ENCODE measurements around the gene CYSRT1. TPM values are rescaled to one million over a fixed set of nuclear protein-coding genes. Genes with fewer than 3 reads are reported as not detected.
A peak's percentile ranks its signal among the peaks of the same experiment; 100 is the strongest.

The CYSRT1 gene
- total RNA-seq, 2 experiments from 2014 or later: 0.17 to 0.26 TPM

GRCh38 chr9:137192448-137192780, 32.6 kb upstream of the CYSRT1 start:
- H3K36me3 Mint-ChIP-seq (ENCODE audit: low read depth): peaks cover 3% of the 10 kb centered on the region
- peaks cover 20% of the 10 kb centered on the region for H3K4me1 Mint-ChIP-seq (ENCODE audit: low read depth)
- no peaks in the 10 kb centered on the region for H3K27me3 Mint-ChIP-seq (ENCODE audit: low read depth)
- CTCF ChIA-PET: interaction anchor here (1.0 kb wide), 1 partner anchor 44 kb away, joined by 4 read pairs; no protein-coding TSS in a partner anchor
- H3K9me3 Mint-ChIP-seq: no peaks in the 10 kb centered on the region
- no peak overlapping the region for H3K27ac Mint-ChIP-seq
- DNase-seq: no peak
- intact Hi-C loops (cut with micrococcal nuclease): no loop called here
- no peak overlapping the region for H3K4me3 Mint-ChIP-seq

DNA sequence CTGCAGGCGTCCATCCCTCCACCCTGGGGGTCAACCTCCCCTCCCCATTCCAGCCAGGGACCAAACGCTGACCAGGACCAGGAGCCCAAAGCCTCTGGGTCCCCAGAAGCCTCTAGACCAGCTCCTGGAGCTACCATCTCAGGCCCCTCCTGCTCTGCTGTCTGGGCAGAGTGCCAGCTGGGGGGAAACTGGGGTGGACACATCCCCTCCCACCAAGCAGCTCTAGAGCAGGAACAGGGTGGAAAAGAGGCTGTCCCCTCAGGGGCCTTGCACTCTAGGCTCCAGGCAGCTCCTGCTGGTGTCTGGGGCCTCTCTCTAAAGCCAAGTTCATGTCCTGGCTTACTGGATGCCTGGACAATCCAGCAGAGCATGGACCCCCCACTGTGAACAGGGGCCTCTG, 32.1 kb upstream of the CYSRT1 start:
- intact Hi-C loops (cut with micrococcal nuclease): no loop called here
- no peaks in the 10 kb centered on the region for H3K9me3 Mint-ChIP-seq
- peaks cover 16% of the 10 kb centered on the region for H3K4me1 Mint-ChIP-seq (ENCODE audit: low read depth)
- CTCF ChIA-PET: interaction anchor here (1.0 to 1.3 kb wide), 2 partner anchors 17 to 44 kb away, joined by 3 to 4 read pairs; no protein-coding TSS in a partner anchor
- no peaks in the 10 kb centered on the region for H3K27me3 Mint-ChIP-seq (ENCODE audit: low read depth)
- no peak for DNase-seq
- no peak overlapping the region for H3K4me3 Mint-ChIP-seq
- peaks cover 3% of the 10 kb centered on the region for H3K36me3 Mint-ChIP-seq (ENCODE audit: low read depth)
- H3K27ac Mint-ChIP-seq: no peak overlapping the region

- no peaks in the 10 kb centered on the region for H3K9me3 Mint-ChIP-seq
- peaks cover 16% of the 10 kb centered on the region for H3K4me1 Mint-ChIP-seq (ENCODE audit: low read depth)
- H3K4me3 Mint-ChIP-seq: no peak overlapping the region
- DNase-seq: no peak
- peaks cover 2% of the 10 kb centered on the region for H3K36me3 Mint-ChIP-seq (ENCODE audit: low read depth)
- no peaks in the 10 kb centered on the region for H3K27me3 Mint-ChIP-seq (ENCODE audit: low read depth)
- H3K27ac Mint-ChIP-seq: no peak overlapping the region
- intact Hi-C loops (cut with micrococcal nuclease): no loop called here
- CTCF ChIA-PET: interaction anchor here (1.3 kb wide), 1 partner anchor 18 kb away, joined by 3 read pairs; no protein-coding TSS in a partner anchor
Observed at GRCh38 chr9:137193771-137194170, 31.2 kb upstream of the CYSRT1 start.

GRCh38 chr9:137194388-137194787, 30.6 kb upstream of the CYSRT1 start:
- Mint-ChIP-seq H3K36me3 (ENCODE audit: low read depth) (peaks cover 2% of the 10 kb centered on the region), H3K9me3 (no peaks in the 10 kb centered on the region), H3K27me3 (ENCODE audit: low read depth) (no peaks in the 10 kb centered on the region), H3K4me1 (ENCODE audit: low read depth) (peaks cover 11% of the 10 kb centered on the region), H3K27ac (no peak overlapping the region), H3K4me3 (no peak overlapping the region)
- intact Hi-C loops (cut with micrococcal nuclease): no loop called here
- CTCF ChIA-PET: interaction anchor here (0.5 to 1.3 kb wide), 2 partner anchors 19 to 111 kb away, joined by 3 read pairs; no protein-coding TSS in a partner anchor
- no peak for DNase-seq

GRCh38 chr9:137194909-137195308, 30.1 kb upstream of the CYSRT1 start:
- no peak for DNase-seq
- Mint-ChIP-seq H3K27me3 (ENCODE audit: low read depth) (no peaks in the 10 kb centered on the region), H3K4me3 (no peak overlapping the region), H3K9me3 (no peaks in the 10 kb centered on the region), H3K4me1 (ENCODE audit: low read depth) (peaks cover 8% of the 10 kb centered on the region), H3K36me3 (ENCODE audit: low read depth) (peaks cover 2% of the 10 kb centered on the region), H3K27ac (no peak overlapping the region)
- intact Hi-C loops (cut with micrococcal nuclease): no loop called here
- CTCF ChIA-PET: interaction anchor here (1.3 kb wide), 1 partner anchor 42 kb away, joined by 4 read pairs; no protein-coding TSS in a partner anchor

DNA sequence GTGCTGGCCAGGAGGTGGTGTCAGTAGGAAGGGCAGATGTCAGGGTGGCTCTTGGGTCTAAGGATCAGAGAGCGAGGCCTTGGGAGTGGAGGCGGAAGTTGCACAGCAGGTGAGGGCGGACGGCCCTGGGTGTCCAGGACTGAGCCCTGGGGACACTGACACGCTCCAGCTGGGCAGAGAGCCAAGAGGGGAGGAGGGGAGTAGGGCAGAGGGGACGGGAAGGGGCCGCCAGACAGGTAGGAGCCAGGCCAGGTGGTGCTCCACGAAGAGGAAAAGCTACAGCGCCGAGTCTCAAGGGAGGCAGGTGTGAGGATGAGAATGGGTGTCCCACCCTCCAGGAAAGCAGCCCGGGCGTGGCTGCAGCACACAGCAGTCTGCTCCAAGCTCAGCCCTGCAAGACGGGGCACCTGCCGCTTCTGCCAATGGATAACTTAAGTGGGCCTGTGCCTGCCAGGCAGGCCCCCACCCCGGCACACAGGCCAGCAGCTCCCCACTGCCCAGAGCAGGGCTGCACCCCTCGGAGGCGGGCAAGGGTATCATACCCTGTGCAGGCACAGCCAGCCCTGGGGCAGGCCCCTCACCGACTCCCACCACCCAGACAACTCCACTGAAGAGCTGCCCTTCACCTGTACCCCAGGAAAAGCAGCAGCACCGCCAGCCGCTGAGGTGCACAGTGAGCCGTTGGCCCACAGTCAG, 29.3 kb upstream of the CYSRT1 start:
- intact Hi-C loops (cut with micrococcal nuclease): no loop called here
- Mint-ChIP-seq H3K9me3 (no peaks in the 10 kb centered on the region), H3K36me3 (ENCODE audit: low read depth) (peaks cover 1% of the 10 kb centered on the region), H3K27ac (no peak overlapping the region), H3K4me1 (ENCODE audit: low read depth) (peaks cover 5% of the 10 kb centered on the region), H3K27me3 (ENCODE audit: low read depth) (no peaks in the 10 kb centered on the region), H3K4me3 (no peak overlapping the region)
- DNase-seq: no peak
- CTCF ChIA-PET: interaction anchor here (1.3 kb wide), 1 partner anchor 41 kb away, joined by 4 read pairs; no protein-coding TSS in a partner anchor

DNA sequence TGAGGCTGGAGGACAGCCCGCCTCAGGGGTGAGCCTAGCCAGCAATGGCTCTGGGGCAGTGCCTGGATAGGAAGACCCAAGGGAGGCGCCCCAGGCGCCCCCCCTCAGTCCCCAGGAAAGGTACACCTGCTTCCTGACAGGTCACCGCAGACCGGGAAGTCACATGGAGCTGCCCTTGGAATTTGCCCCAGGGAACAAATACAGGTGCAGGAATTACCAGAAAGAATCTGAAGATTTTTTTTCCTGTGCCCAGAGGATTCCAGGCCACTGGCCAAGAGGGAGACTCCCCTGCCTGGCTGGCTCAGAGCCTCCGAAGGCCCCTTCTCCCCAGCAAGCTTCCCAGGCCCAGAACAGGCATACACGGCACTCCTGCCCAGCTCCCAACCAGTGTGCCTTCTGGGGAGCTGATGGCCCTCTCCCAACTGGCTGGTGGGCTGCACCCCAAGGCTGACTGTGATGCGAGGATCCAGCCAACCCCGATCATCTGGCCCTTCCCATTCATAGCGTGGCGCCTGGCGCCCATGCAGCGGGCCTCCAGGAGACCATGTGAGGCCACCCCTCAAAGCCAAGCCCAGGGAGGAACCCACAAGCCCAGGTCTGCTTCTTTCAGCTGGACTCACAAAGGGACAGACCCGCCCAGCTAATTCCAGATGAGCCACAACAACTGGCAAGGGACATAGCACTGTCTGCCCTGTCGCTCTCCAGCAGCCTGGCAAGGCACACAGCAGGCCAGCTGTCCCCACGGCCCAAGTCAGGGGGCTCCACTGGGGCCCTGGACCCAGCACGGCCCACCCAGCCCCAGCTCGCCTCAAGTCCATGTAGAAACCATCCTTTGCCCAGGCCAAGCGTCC, 26.7 kb upstream of the CYSRT1 start:
- Mint-ChIP-seq H3K36me3 (ENCODE audit: low read depth) (no peaks in the 10 kb centered on the region), H3K27ac (no peak overlapping the region), H3K9me3 (no peaks in the 10 kb centered on the region), H3K27me3 (ENCODE audit: low read depth) (no peaks in the 10 kb centered on the region), H3K4me1 (ENCODE audit: low read depth) (peaks cover 19% of the 10 kb centered on the region), H3K4me3 (peak overlapping the region; percentile 6)
- CTCF ChIA-PET: interaction anchor here (1.6 to 3.8 kb wide), 3 partner anchors 9 to 169 kb away, joined by 3 to 16 read pairs (median 5); partner anchors contain the start of genes ANAPC2 and SSNA1
- no peak for DNase-seq
- intact Hi-C loops (cut with micrococcal nuclease): no loop called here

DNA sequence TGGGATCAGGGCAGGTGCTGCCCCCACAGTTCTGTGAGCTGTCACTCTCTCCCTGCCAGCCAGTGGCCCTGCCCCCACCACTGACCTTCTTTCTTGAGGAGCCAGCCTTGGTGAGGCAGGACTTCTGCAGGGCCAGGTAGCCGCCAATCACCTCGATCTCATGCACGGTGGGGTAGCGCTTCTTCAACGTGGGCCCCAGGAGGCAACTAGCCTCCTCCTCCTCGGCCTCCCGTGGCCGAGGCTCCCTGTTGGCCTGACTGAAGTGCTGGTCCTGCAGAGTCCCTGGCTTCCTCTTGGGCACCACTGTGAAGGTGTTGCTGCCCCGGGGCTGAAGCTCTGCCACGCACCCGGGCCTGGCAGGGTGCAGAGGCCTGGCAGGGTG, 26.1 kb upstream of the CYSRT1 start:
- CTCF ChIA-PET: interaction anchor here (1.6 to 3.8 kb wide), 2 partner anchors 10 to 131 kb away, joined by 3 to 16 read pairs; partner anchors contain the start of genes ANAPC2 and SSNA1
- H3K27me3 Mint-ChIP-seq (ENCODE audit: low read depth): no peaks in the 10 kb centered on the region

DNA sequence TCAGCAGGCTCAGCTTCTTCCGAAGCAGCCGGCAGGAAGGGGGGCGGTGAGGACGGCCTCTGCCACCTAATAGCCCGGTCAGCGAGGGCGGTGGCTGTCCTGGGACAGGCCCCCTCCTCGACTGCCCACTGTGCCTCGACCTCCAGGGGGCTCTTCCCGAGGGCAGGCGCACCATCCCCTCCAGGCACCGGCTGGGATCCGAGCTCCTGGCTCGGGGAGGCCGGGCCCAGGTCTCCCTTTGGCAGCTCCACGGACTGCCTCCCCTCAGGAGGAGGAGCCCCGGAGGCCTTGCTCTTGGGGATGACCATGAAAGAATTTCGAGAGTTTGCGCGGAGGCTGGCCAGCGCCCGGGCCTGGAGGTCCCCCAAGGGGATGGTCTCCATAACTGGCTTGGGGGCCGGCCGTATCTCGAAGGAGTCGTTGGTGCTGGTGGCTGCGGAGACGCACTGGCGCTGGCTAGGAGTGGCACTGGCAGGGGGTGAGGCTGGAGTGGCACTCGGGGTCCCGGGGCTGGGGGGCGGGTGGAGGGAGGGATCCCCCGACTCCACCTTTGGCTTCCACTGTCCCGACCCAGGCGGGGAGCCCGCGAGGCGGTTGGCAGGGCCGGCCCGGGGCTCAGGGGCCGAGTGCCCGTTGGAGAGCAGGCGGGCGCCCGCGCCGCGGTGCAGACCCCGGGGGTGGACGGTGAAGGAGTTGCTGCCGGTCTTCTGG, 25.4 kb upstream of the CYSRT1 start:
- H3K4me3 Mint-ChIP-seq: peak overlapping the region; percentile 73
- H3K9me3 Mint-ChIP-seq: no peaks in the 10 kb centered on the region
- H3K27ac Mint-ChIP-seq: no peak overlapping the region
- peaks cover 31% of the 10 kb centered on the region for H3K4me1 Mint-ChIP-seq (ENCODE audit: low read depth)
- no peak for DNase-seq
- CTCF ChIA-PET: interaction anchor here (1.6 to 3.8 kb wide), 2 partner anchors 11 to 131 kb away, joined by 3 to 16 read pairs; partner anchors contain the start of genes ANAPC2 and SSNA1
- H3K27me3 Mint-ChIP-seq (ENCODE audit: low read depth): no peaks in the 10 kb centered on the region
- intact Hi-C loops (cut with micrococcal nuclease): loop anchor here (1.0 to 5.0 kb wide), 5 partner anchors 10 to 392 kb away; partner anchors contain the start of genes RABL6 and TUBB4B
- no peaks in the 10 kb centered on the region for H3K36me3 Mint-ChIP-seq (ENCODE audit: low read depth)

More for the DNA sequence above, 26.1 kb upstream of the CYSRT1 start:
- intact Hi-C loops (cut with micrococcal nuclease): no loop called here
- Mint-ChIP-seq H3K9me3 (no peaks in the 10 kb centered on the region), H3K36me3 (ENCODE audit: low read depth) (no peaks in the 10 kb centered on the region), H3K27ac (no peak overlapping the region), H3K4me1 (ENCODE audit: low read depth) (peaks cover 24% of the 10 kb centered on the region), H3K4me3 (peak overlapping the region; percentile 6)
- no peak for DNase-seq

- CTCF ChIA-PET: interaction anchor here (0.7 to 3.8 kb wide), 3 partner anchors 12 to 82 kb away, joined by 3 to 16 read pairs (median 3); partner anchors contain the start of genes ANAPC2 and SSNA1
- Mint-ChIP-seq H3K27me3 (ENCODE audit: low read depth) (no peaks in the 10 kb centered on the region), H3K9me3 (no peaks in the 10 kb centered on the region), H3K4me3 (peak within 1 kb of the TSS; percentile 80), H3K4me1 (ENCODE audit: low read depth) (peaks cover 33% of the 10 kb centered on the region), H3K27ac (peak within 1 kb of the TSS; percentile 56), H3K36me3 (ENCODE audit: low read depth) (peaks cover 3% of the 10 kb centered on the region)
- DNase-seq: peak; percentile 99
- intact Hi-C loops (cut with micrococcal nuclease): loop anchor here (1.0 to 5.0 kb wide), 5 partner anchors 11 to 393 kb away; partner anchors contain the start of genes RABL6 and TUBB4B
Observed at GRCh38 chr9:137200311-137201204, 24.4 kb upstream of the CYSRT1 start, which contains the start of gene TPRN. TPRN (minus strand) TSS chr9:137200741; CDS start chr9:137200711, 30 bp downstream.
